ENCODE results near the gene PARVB. TPM values are rescaled to one million over a fixed set of nuclear protein-coding genes. Genes with fewer than 3 reads are reported as not detected.

Gene PARVB
- total and polyA plus RNA-seq, 10 of the 15 experiments (the other 5 are each of a cell fraction or from before 2014, with no cell fraction given), result 5.2 to 264 (median 76.0) TPM

DNA sequence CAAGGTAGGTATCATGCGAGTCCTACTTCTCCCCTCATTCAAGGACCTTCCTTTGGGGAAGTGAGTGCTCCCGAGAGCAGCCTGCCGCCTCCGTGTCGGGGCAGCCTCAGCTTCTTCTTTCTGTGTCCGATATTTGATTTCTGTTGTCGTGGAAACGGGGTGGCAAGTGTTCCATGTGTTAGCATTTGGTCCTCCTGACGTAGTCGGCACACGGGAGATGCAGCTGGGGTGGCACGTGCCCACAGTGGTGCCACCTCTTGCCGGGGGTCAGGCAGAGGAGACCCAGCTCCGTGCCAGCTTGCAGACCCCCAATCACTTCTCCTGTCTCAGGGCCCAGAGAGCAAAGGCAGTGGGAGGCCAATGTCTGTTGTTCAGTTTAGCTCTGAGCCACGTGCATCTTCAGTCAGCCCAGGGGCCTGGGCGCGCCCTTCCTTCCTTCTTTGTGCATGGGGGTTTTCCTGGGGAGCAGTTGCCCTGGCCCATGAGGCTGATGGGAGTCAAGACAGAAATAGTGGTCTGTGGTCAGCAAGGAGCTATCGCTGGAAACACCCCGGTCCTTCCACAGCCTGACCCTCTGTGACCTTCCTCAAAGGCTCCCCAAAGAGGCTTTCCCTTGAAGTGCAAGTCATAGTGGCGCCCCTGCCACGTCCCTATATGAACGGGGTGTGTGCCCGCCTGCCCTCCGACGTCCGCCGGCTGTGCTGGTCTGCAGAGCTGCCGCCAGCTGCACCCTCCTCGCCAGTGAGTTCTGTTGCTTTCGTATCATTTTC, 44.5 kb downstream of the PARVB start (continued):
- TF ChIP-seq REST (IDR thresholded peaks at IDR 0.05; ENCODE audit: low read depth, low read length) (no peak), NFXL1 (IDR thresholded peaks at IDR 0.05; ENCODE audit: borderline replicate concordance) (peak; percentile 70; the same call in 1 of the 2 replicates), RBBP5 (conservative IDR thresholded peaks at IDR 0.05) (no peak), EP300 (IDR thresholded peaks at IDR 0.05; ENCODE audit: borderline replicate concordance in 1 of 2, control insufficient read depth in 1 of 2, low read depth in 2 of 2, low read length in 2 of 2) (0 out of 4 replicates have a peak, but pooled peaks of 1 of the 2 experiments have one; percentile 5), DPF2 (IDR thresholded peaks at IDR 0.05) (peak; percentile 46), PAX5 (IDR thresholded peaks at IDR 0.05; ENCODE audit: borderline replicate concordance, low read depth, low read length) (peak; percentile 13; the same call in 1 of the 2 replicates), ZNF592 (IDR thresholded peaks at IDR 0.05) (0 out of 2 replicates have a peak, but pooled peaks have one; percentile 56), NR2F1 (conservative IDR thresholded peaks at IDR 0.05) (peak; percentile 91), RAD51 (IDR thresholded peaks at IDR 0.05) (peak; percentile 55; the same call in 1 of the 2 replicates), ZNF217 (IDR thresholded peaks at IDR 0.05) (no peak), MYB (IDR thresholded peaks at IDR 0.05; ENCODE audit: borderline replicate concordance, low read depth, low read length) (0 out of 2 replicates have a peak, but pooled peaks have one; percentile 35), WRNIP1 (IDR thresholded peaks at IDR 0.05; ENCODE audit: borderline replicate concordance, low read depth, low read length) (no peak), MAX (IDR thresholded peaks at IDR 0.05; ENCODE audit: low read depth, low read length) (peak; percentile 57; the same call in 1 of the 2 replicates), YBX1 (IDR thresholded peaks at IDR 0.05) (no peak), MEF2B (IDR thresholded peaks at IDR 0.05; ENCODE audit: partially characterized antibody, poor library complexity, severe bottlenecking) (peak; percentile 59), KLF5 (IDR thresholded peaks at IDR 0.05; ENCODE audit: partially characterized antibody) (no peak), MXI1 (IDR thresholded peaks at IDR 0.05; ENCODE audit: low read depth, low read length) (peak; percentile 69; the same call in 1 of the 2 replicates), SMAD1 (IDR thresholded peaks at IDR 0.05; ENCODE audit: low read depth, partially characterized antibody) (no peak), ZZZ3 (IDR thresholded peaks at IDR 0.05; ENCODE audit: control insufficient read depth, insufficient read length, low read depth) (no peak)
- TF ChIP-seq, protein P1, sequence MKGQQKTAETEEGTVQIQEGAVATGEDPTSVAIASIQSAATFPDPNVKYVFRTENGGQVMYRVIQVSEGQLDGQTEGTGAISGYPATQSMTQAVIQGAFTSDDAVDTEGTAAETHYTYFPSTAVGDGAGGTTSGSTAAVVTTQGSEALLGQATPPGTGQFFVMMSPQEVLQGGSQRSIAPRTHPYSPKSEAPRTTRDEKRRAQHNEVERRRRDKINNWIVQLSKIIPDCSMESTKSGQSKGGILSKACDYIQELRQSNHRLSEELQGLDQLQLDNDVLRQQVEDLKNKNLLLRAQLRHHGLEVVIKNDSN (IDR thresholded peaks at IDR 0.05; ENCODE audit: borderline replicate concordance, extremely low read length, insufficient read depth, low read depth, low read length), result peak; percentile 14

Data from GM12878 (cell line).